GM12878 (cell line): ENCODE data around the gene CFAP97D2. TPM values are rescaled to one million over a fixed set of nuclear protein-coding genes. Genes with fewer than 3 reads are reported as not detected.

ENCODE experiments used
- ATAC-seq: fragments of 200-7000 bp; cut with Tn5 transposase; 3 replicates; pipeline ENCODE4 v1.9.1; 2020; ENCODE audit warnings: mild to moderate bottlenecking, moderate library complexity
- BruUV-seq: library from RNA; stranded (reverse); fragments of 400-500 nt; replicated peaks from 2 replicates; lab custom pipeline; 2021; lab: Mats Ljungman, UMichigan
- CTCF ChIA-PET: fragments of 300-600 bp; sonication (Branson Sonifier 250); formaldehyde crosslinking; extraction: SDS; loops from one replicate; lab custom pipeline; 2021; ENCODE audit warnings: inconsistent platforms; lab: Yijun Ruan, JAX
- POLR2A ChIA-PET: fragments of 350-600 bp; formaldehyde crosslinking; extraction: SDS; loops from one replicate; lab custom pipeline; 2021; ENCODE audit warnings: inconsistent platforms; lab: Charles Lee
- RAD21 ChIA-PET: fragments of 300-600 bp; sonication (Branson Sonifier 250); formaldehyde crosslinking; loops from one replicate; lab custom pipeline; 2023; ENCODE audit warnings: antibody characterized with exemption; ENCODE audit not compliant: unreplicated experiment; lab: Charles Lee
- SMC1A ChIA-PET: fragments of 300-600 bp; sonication (Branson Sonifier 250); formaldehyde crosslinking; loops from one replicate; lab custom pipeline; 2023; ENCODE audit not compliant: unreplicated experiment, uncharacterized antibody; lab: Charles Lee
- DNase-seq: peaks from one replicate; pipeline ENCODE4 v3.0.0-alpha.2; 2011; ENCODE audit warnings: low read depth, low spot score
- FAIRE-seq: peaks from 3 replicates; lab custom pipeline; 2011; peaks lifted over from hg19 to GRCh38; lab: Jason Lieb, UNC
- H2AFZ ChIP-seq: 2 replicates; pipeline ENCODE4 v1.6.0; 2011; ENCODE audit warnings: low read depth, low read length, control low read depth; ENCODE audit not compliant: control insufficient read depth
- H3K27ac ChIP-seq: 2 replicates; pipeline ENCODE4 v1.5.1; 2011; ENCODE audit warnings: control low read depth; ENCODE audit not compliant: control insufficient read depth, insufficient read depth
- H3K27me3 ChIP-seq, 2 experiments: replicated peaks in 1 of 2; 2 replicates each; pipeline versions ENCODE4 v1.6.0 to v1.6.1; 2011; ENCODE audit warnings: low read length in 1 of 2; ENCODE audit not compliant: control insufficient read depth in 2 of 2, insufficient read depth in 2 of 2
- H3K36me3 ChIP-seq, 2 experiments: 2 replicates each; pipeline ENCODE4 v1.5.1; 2011; ENCODE audit warnings: low read length in 1 of 2; ENCODE audit not compliant: control insufficient read depth in 2 of 2, insufficient read depth in 2 of 2
- H3K4me1 ChIP-seq: 2 replicates; pipeline ENCODE4 v1.6.1; 2011; ENCODE audit warnings: mild to moderate bottlenecking, low read length, moderate library complexity, mixed read lengths; ENCODE audit not compliant: control insufficient read depth, insufficient read depth
- H3K4me2 ChIP-seq: 2 replicates; pipeline ENCODE4 v1.6.0; 2011; ENCODE audit warnings: control low read depth; ENCODE audit not compliant: control insufficient read depth, insufficient read depth
- H3K4me3 ChIP-seq: fragments of 200-600 bp; sonication (generic); 2 replicates; pipeline ENCODE4 v1.5.1; 2016
- H3K79me2 ChIP-seq: 2 replicates; pipeline ENCODE4 v1.6.0; 2011; ENCODE audit warnings: low read length; ENCODE audit not compliant: control insufficient read depth, insufficient read depth
- H3K9ac ChIP-seq: 2 replicates; pipeline ENCODE4 v1.8.0; 2011; ENCODE audit warnings: low read length, control low read depth, mixed read lengths; ENCODE audit not compliant: control insufficient read depth, insufficient read depth
- H3K9me3 ChIP-seq: replicated peaks from 3 replicates; pipeline ENCODE4 v1.5.1; 2011; ENCODE audit warnings: mild to moderate bottlenecking, low read length; ENCODE audit not compliant: control insufficient read depth, insufficient read depth
- H4K20me1 ChIP-seq: 2 replicates; pipeline ENCODE4 v1.6.0; 2011; ENCODE audit not compliant: control insufficient read depth, insufficient read depth
- ATF2 ChIP-seq: IDR thresholded peaks from 2 replicates; pipeline ENCODE4 v1.6.1; 2012; ENCODE audit warnings: low read length, inconsistent platforms
- ATF3 ChIP-seq: IDR thresholded peaks from 2 replicates; pipeline ENCODE4 v1.6.1; 2011; ENCODE audit warnings: low read depth, mild to moderate bottlenecking, low read length, moderate library complexity, borderline replicate concordance; ENCODE audit errors: extremely low read depth
- CEBPZ ChIP-seq: fragments of 150-350 bp; IDR thresholded peaks from 2 replicates; pipeline ENCODE4 v1.6.1; 2016; ENCODE audit warnings: low read depth, low read length
- IKZF2 ChIP-seq, 2 experiments: fragments of 450-650 bp; IDR thresholded peaks; 2 replicates each; pipeline ENCODE4 v1.6.1; 2017; ENCODE audit warnings: mild to moderate bottlenecking in 2 of 2, moderate library complexity in 2 of 2
- IRF4 ChIP-seq: IDR thresholded peaks from 2 replicates; pipeline ENCODE4 v1.6.1; 2011; ENCODE audit warnings: low read depth, low read length
- LARP7 ChIP-seq: fragments of 450-650 bp; IDR thresholded peaks from 2 replicates; pipeline ENCODE4 v1.6.1; 2017; ENCODE audit warnings: mild to moderate bottlenecking
- NFXL1 ChIP-seq: fragments of 450-650 bp; IDR thresholded peaks from 2 replicates; pipeline ENCODE4 v1.6.1; 2017; ENCODE audit warnings: antibody characterized with exemption, mild to moderate bottlenecking, borderline replicate concordance
- PAX8 ChIP-seq: fragments of 450-650 bp; IDR thresholded peaks from 2 replicates; pipeline ENCODE4 v1.6.1; 2017; ENCODE audit warnings: mild to moderate bottlenecking, moderate library complexity
- RFX5 ChIP-seq: IDR thresholded peaks from 2 replicates; pipeline ENCODE4 v1.6.1; 2011; ENCODE audit warnings: low read depth, low read length, improper control_type of control experiment
- RUNX3 ChIP-seq: IDR thresholded peaks from 2 replicates; pipeline ENCODE4 v1.6.1; 2012; ENCODE audit warnings: low read length, inconsistent platforms
- SMARCA5 ChIP-seq: fragments of 450-650 bp; IDR thresholded peaks from 2 replicates; pipeline ENCODE4 v1.6.1; 2017; ENCODE audit warnings: mild to moderate bottlenecking
- YBX1 ChIP-seq: fragments of 450-650 bp; IDR thresholded peaks from 2 replicates; pipeline ENCODE4 v1.6.1; 2016; ENCODE audit warnings: antibody characterized with exemption
- ZBED1 ChIP-seq: IDR thresholded peaks from 2 replicates; pipeline ENCODE4 v1.6.1; 2016; ENCODE audit warnings: borderline replicate concordance
- ZSCAN29 ChIP-seq: fragments of 450-650 bp; IDR thresholded peaks from 2 replicates; pipeline ENCODE4 v1.6.1; 2017; ENCODE audit warnings: mild to moderate bottlenecking, moderate library complexity
- WGBS: methylation state at CpG from one replicate; pipeline ENCODE4 v1.1.6; 2016; ENCODE audit warnings: low lambda C conversion rate; ENCODE audit not compliant: insufficient replicate concordance, insufficient coverage; ENCODE audit errors: missing lambda C conversion rate; 5-methylcytosine and 5-hydroxymethylcytosine counted together
- in situ Hi-C: fragments of 300-500 bp; cut with MboI; formaldehyde crosslinking; loops from 9 replicates; pipeline ENCODE4 v1.14.3; 2018; ENCODE audit warnings: mixed read lengths
- intact Hi-C: fragments of 100-400 bp; cut with micrococcal nuclease; formaldehyde crosslinking; loops from one replicate; pipeline ENCODE4 v1.14.2; 2022; ENCODE audit not compliant: unreplicated experiment
- polyA plus RNA-seq, 11 experiments: library from polyadenylated mRNA; depleted of rRNA in 4 of 11; unstranded in 6 of 11; stranded (reverse) in 5 of 11; fragments of >200 nt; fragmentation: Nextera tagmentation in 4 of 11; fragmentation: Illumina TruSeq in 1 of 11; extraction: Ambion mirVana in 4 of 11; extraction: Trizol in 1 of 11; gene quantifications; 1 replicate in 1 of 11; 2 replicates in 10 of 11; pipeline versions ENCODE4 v1.2.1 to v1.2.3, GENCODE V29; 2011 to 2016; ENCODE audit warnings: inconsistent platforms in 2 of 11, missing spikeins in 2 of 11, low read depth in 1 of 11
- total RNA-seq, 4 experiments: library from RNA; depleted of rRNA in 3 of 4; stranded (reverse); fragments of >200 nt in 3 of 4; fragmentation: Illumina TruSeq in 1 of 4; extraction: Trizol in 1 of 4; gene quantifications; 2 replicates each; pipeline versions ENCODE4 v1.2.1 to v1.2.3, GENCODE V29; 2013 to 2021

The CFAP97D2 gene
- total and polyA plus RNA-seq, 10 of the 15 experiments (the other 5 are each of a cell fraction or from before 2014, with no cell fraction given), result not detected

- intact Hi-C loops (no loop called here), in situ Hi-C loops (no loop called here)
- ChIA-PET RAD21 (interaction anchor here (1.1 kb wide), 1 partner anchor 18 kb away, joined by 3 read pairs; no protein-coding TSS in a partner anchor), POLR2A (no interaction called here), SMC1A (interaction anchor here (0.6 to 0.8 kb wide), 2 partner anchors 9 to 35 kb away, joined by 3 read pairs; no protein-coding TSS in a partner anchor), CTCF (no interaction called here)
- FAIRE-seq, result no peak
- TF ChIP-seq RUNX3 (no peak), PAX8 (no peak), YBX1 (no peak), NFXL1 (no peak), SMARCA5 (no peak), ZSCAN29 (no peak), ATF3 (no peak), ATF2 (no peak), LARP7 (no peak), IKZF2 (IDR thresholded peaks at IDR 0.05) (no peak), RFX5 (no peak), IRF4 (no peak), ZBED1 (no peak), CEBPZ (no peak)
- H4K20me1 ChIP-seq, result no peaks in the 10 kb centered on the region
- no peaks in the 10 kb centered on the region for H3K79me2 ChIP-seq
- no TSS peak for BruUV-seq
- peaks cover 6% of the 10 kb centered on the region; the same call in 1 of the 2 replicates for H3K4me1 ChIP-seq
- H3K27ac ChIP-seq, result no peak overlapping the region
- no peak overlapping the region for H2AFZ ChIP-seq
- no peaks in the 10 kb centered on the region for H3K36me3 ChIP-seq
- no peak overlapping the region for H3K4me3 ChIP-seq
- no peaks in the 10 kb centered on the region; the same call in 2 of the 3 replicates for H3K9me3 ChIP-seq
- H3K4me2 ChIP-seq, result no peak overlapping the region
- H3K27me3 ChIP-seq, result peaks cover 0 to 7% of the 10 kb centered on the region in 2 experiments; a peak in 2 of 4 replicates
- no peak for DNase-seq
- no peak for ATAC-seq
- WGBS, result 40% methylated on average over 20 of the region's 20 CpGs
- no peak overlapping the region for H3K9ac ChIP-seq
These were observed 12.5 kb upstream of the CFAP97D2 start for GRCh38 chr13:114166381-114167131.
